ENCODE data around the gene SLC7A4.

Gene SLC7A4

GRCh38 chr22:20997536-20998257 is 34.7 kb downstream of the SLC7A4 start:
- DNase-seq = no peak

GRCh38 chr22:20996598-20997535 is 35.5 kb downstream of the SLC7A4 start:
- DNase-seq = no peak

GRCh38 chr22:20996031-20996410 is 36.3 kb downstream of the SLC7A4 start:
- no peak for DNase-seq

GRCh38 chr22:20995329-20996030 is 36.9 kb downstream of the SLC7A4 start:
- DNase-seq = no peak

- DNase-seq = no peak
These were observed 37.5 kb downstream of the SLC7A4 start for GRCh38 chr22:20994902-20995241.

- no peak for DNase-seq
These were observed 38.0 kb downstream of the SLC7A4 start for GRCh38 chr22:20994128-20994901.

- no peak for DNase-seq
These were observed 38.8 kb downstream of the SLC7A4 start for GRCh38 chr22:20993304-20994127.

GRCh38 chr22:20992456-20993303 is 39.7 kb downstream of the SLC7A4 start:
- DNase-seq = no peak

- no peak for DNase-seq
These were observed 40.3 kb downstream of the SLC7A4 start for GRCh38 chr22:20992056-20992442.

- no peak for DNase-seq
These were observed 40.9 kb downstream of the SLC7A4 start for GRCh38 chr22:20991252-20992055.

GRCh38 chr22:20990184-20991180 is 41.9 kb downstream of the SLC7A4 start:
- DNase-seq = no peak

- DNase-seq = no peak
These were observed 42.8 kb downstream of the SLC7A4 start for GRCh38 chr22:20989323-20990138.

GRCh38 chr22:20988573-20989322 is 43.6 kb downstream of the SLC7A4 start:
- no peak for DNase-seq

- DNase-seq = no peak
These were observed 45.0 kb downstream of the SLC7A4 start for GRCh38 chr22:20987375-20987774.

- no peak for DNase-seq
These were observed 46.0 kb downstream of the SLC7A4 start for GRCh38 chr22:20986365-20986764.

GRCh38 chr22:20985720-20986119 is 46.6 kb downstream of the SLC7A4 start:
- no peak for DNase-seq

Measured in activated CD4-positive, alpha-beta T cell treated with anti-CD3 and anti-CD28 coated beads, Interleukin-10, Interleukin-2, amounts not matched to agents 100 ng/mL and 50 ng/mL, durations not matched to agents 16 hours and 8 hours (primary cell).